K562 (cell line): ENCODE results near the gene MED15. TPM values are rescaled to one million over a fixed set of nuclear protein-coding genes. Genes with fewer than 3 reads are reported as not detected.

Source experiments
- ARNT ChIP-seq, 2 experiments: fragments of 450-650 bp; IDR thresholded peaks; 2 replicates each; pipeline ENCODE4 v1.6.1; 2016; ENCODE audit warnings: mild to moderate bottlenecking in 1 of 2
- HES1 ChIP-seq: fragments of 450-650 bp; IDR thresholded peaks from 2 replicates; pipeline ENCODE4 v1.6.1; 2016; ENCODE audit warnings: low read depth, mild to moderate bottlenecking, moderate library complexity
- HMG20B ChIP-seq: fragments of 250-450 bp; sonication (Bioruptor Pico); IDR thresholded peaks from 2 replicates; pipeline ENCODE4 v1.5.0; 2021; ENCODE audit warnings: mild to moderate bottlenecking
- HNRNPK ChIP-seq: fragments of 200-400 bp; formaldehyde crosslinking; IDR thresholded peaks from one replicate; pipeline ENCODE4 v1.6.1; 2018; ENCODE audit warnings: mild to moderate bottlenecking, low read depth, low read length; ENCODE audit not compliant: poor library complexity, severe bottlenecking
- HOMEZ ChIP-seq: fragments of 250-450 bp; sonication (Bioruptor Pico); IDR thresholded peaks from 2 replicates; pipeline ENCODE4 v1.4.0; 2020; ENCODE audit warnings: mild to moderate bottlenecking, moderate library complexity
- IRF2 ChIP-seq: sonication (generic); formaldehyde crosslinking; IDR thresholded peaks from 2 replicates; pipeline ENCODE4 v1.8.1; 2022; ENCODE audit warnings: mild to moderate bottlenecking, missing genetic modification reagents
- JUNB ChIP-seq: fragments of 450-650 bp; formaldehyde crosslinking; conservative IDR thresholded peaks from 2 replicates; pipeline ENCODE4 v1.4.0; 2020; ENCODE audit warnings: mild to moderate bottlenecking
- KAT2B ChIP-seq: IDR thresholded peaks from one replicate; pipeline ENCODE4 v1.6.1; 2012; ENCODE audit warnings: low read depth, mild to moderate bottlenecking, control low read depth, inconsistent platforms, low read length, moderate library complexity
- MTA2 ChIP-seq: fragments of 450-650 bp; IDR thresholded peaks from 2 replicates; pipeline ENCODE4 v1.6.1; 2016; ENCODE audit warnings: low read depth
- MYNN ChIP-seq, 2 experiments: sonication (generic); formaldehyde crosslinking in 1 of 2; IDR thresholded peaks; 2 replicates each; pipeline versions ENCODE4 v1.5.0 to v1.6.1; 2016 to 2020; ENCODE audit warnings: antibody characterized with exemption in 1 of 2, missing genetic modification reagents in 1 of 2
- NCOA2 ChIP-seq, 2 experiments: fragments of 450-650 bp; IDR thresholded peaks; 2 replicates each; pipeline ENCODE4 v1.6.1; 2018; ENCODE audit warnings: mild to moderate bottlenecking in 2 of 2, moderate library complexity in 1 of 2; ENCODE audit not compliant: partially characterized antibody in 2 of 2
- NR3C1 ChIP-seq: sonication (generic); formaldehyde crosslinking; IDR thresholded peaks from 2 replicates; pipeline ENCODE4 v1.8.1; 2022; ENCODE audit warnings: missing genetic modification reagents
- PCBP2 ChIP-seq: fragments of 200-400 bp; formaldehyde crosslinking; IDR thresholded peaks from 2 replicates; pipeline ENCODE4 v1.6.1; 2018; ENCODE audit warnings: low read length, low read depth, mild to moderate bottlenecking, moderate library complexity; ENCODE audit not compliant: poor library complexity, severe bottlenecking
- RBM14 ChIP-seq: fragments of 200-400 bp; formaldehyde crosslinking; IDR thresholded peaks from 2 replicates; pipeline ENCODE4 v1.6.1; 2018; ENCODE audit warnings: low read depth, mild to moderate bottlenecking, low read length, moderate library complexity, borderline replicate concordance; ENCODE audit not compliant: insufficient read depth
- RBM22 ChIP-seq: fragments of 200-400 bp; formaldehyde crosslinking; IDR thresholded peaks from 2 replicates; pipeline ENCODE4 v1.6.1; 2018; ENCODE audit warnings: low read length, low read depth; ENCODE audit not compliant: poor library complexity, severe bottlenecking
- RFX5 ChIP-seq: IDR thresholded peaks from 2 replicates; pipeline ENCODE4 v1.6.1; 2011; ENCODE audit warnings: low read depth, mild to moderate bottlenecking, improper control_type of control experiment, low read length
- SIN3A ChIP-seq, 2 experiments: fragments of 150-350 bp in 1 of 2; IDR thresholded peaks; 2 replicates each; pipeline ENCODE4 v1.6.1; 2011 to 2016; ENCODE audit warnings: borderline replicate concordance in 2 of 2, low read depth in 2 of 2, low read length in 2 of 2, mild to moderate bottlenecking in 2 of 2, moderate library complexity in 2 of 2; ENCODE audit not compliant: control insufficient read depth in 1 of 2
- STAT5A ChIP-seq: IDR thresholded peaks from 2 replicates; pipeline ENCODE4 v1.6.1; 2012; ENCODE audit warnings: low read length, inconsistent platforms, borderline replicate concordance
- TFAP4 ChIP-seq: sonication (generic); formaldehyde crosslinking; IDR thresholded peaks from 2 replicates; pipeline ENCODE4 v1.8.0; 2022; ENCODE audit warnings: missing genetic modification reagents, mild to moderate bottlenecking, moderate library complexity, borderline replicate concordance
- ZNF316 ChIP-seq: fragments of 450-650 bp; IDR thresholded peaks from 2 replicates; pipeline ENCODE4 v1.6.1; 2016
- ZNF511 ChIP-seq: sonication (generic); formaldehyde crosslinking; IDR thresholded peaks from 2 replicates; pipeline ENCODE4 v1.8.0; 2022; ENCODE audit warnings: mild to moderate bottlenecking, missing genetic modification reagents
- polyA plus RNA-seq, 8 experiments: library from polyadenylated mRNA; depleted of rRNA in 4 of 8; stranded (reverse) in 5 of 8; unstranded in 3 of 8; fragments of >200 nt; fragmentation: Nextera tagmentation in 2 of 8; fragmentation: Illumina TruSeq in 1 of 8; extraction: Ambion mirVana in 2 of 8; extraction: Trizol in 1 of 8; gene quantifications; 2 replicates each; pipeline versions ENCODE4 v1.2.1 to v1.2.3, GENCODE V29; 2011 to 2014; ENCODE audit warnings: inconsistent platforms in 1 of 8, missing spikeins in 1 of 8
- total RNA-seq, 7 experiments: library from RNA; depleted of rRNA in 6 of 7; stranded (reverse); fragments of >200 nt in 6 of 7; fragmentation: Illumina TruSeq in 2 of 7; extraction: Trizol in 2 of 7; gene quantifications; 2 replicates each; pipeline versions ENCODE4 v1.2.1 to v1.2.3, GENCODE V29; 2011 to 2021; ENCODE audit warnings: low replicate concordance in 1 of 7

MED15 gene
- total and polyA plus RNA-seq, 9 of the 15 experiments (the other 6 are each of a cell fraction or from before 2014, with no cell fraction given) = 4.0 to 271 (median 60.1) TPM

GRCh38 chr22:20464096-20464614, 43.3 kb upstream of the MED15 start (continued):
- no peak for TF ChIP-seq HES1
- TF ChIP-seq RBM22 = no peak
- no peak for TF ChIP-seq RBM14
- 0 out of 4 replicates have a peak, but pooled peaks of 1 of the 2 experiments have one; percentile 5 for TF ChIP-seq SIN3A (IDR thresholded peaks at IDR 0.05; ENCODE audit: borderline replicate concordance in 2 of 2, control insufficient read depth in 1 of 2, low read depth in 2 of 2, low read length in 2 of 2)
- no peak for TF ChIP-seq ARNT (IDR thresholded peaks at IDR 0.05)
- no peak for TF ChIP-seq STAT5A
- TF ChIP-seq NCOA2 (IDR thresholded peaks at IDR 0.05; ENCODE audit: partially characterized antibody in 2 of 2) = no peak
- TF ChIP-seq MYNN (IDR thresholded peaks at IDR 0.05) = no peak
- TF ChIP-seq MYNN (CRISPR knock-in tag; IDR thresholded peaks at IDR 0.05) = 0 out of 2 replicates have a peak, but pooled peaks have one; percentile 22
- TF ChIP-seq HMG20B (CRISPR knock-in tag) = no peak
- no peak for TF ChIP-seq PCBP2
- TF ChIP-seq MTA2 = no peak
- TF ChIP-seq ZNF511 (CRISPR knock-in tag) = no peak
- TF ChIP-seq IRF2 = peak; percentile 80; the same call in 1 of the 2 replicates
- TF ChIP-seq HNRNPK = no peak
- TF ChIP-seq JUNB = no peak
- TF ChIP-seq KAT2B = no peak
- no peak for TF ChIP-seq RFX5
- TF ChIP-seq TFAP4 (CRISPR knock-in tag) = peak; percentile 30; the same call in 1 of the 2 replicates
- TF ChIP-seq ZNF316 = no peak
- 0 out of 2 replicates have a peak, but pooled peaks have one; percentile 46 for TF ChIP-seq NR3C1 (CRISPR knock-in tag)
- peak; percentile 19; the same call in 1 of the 2 replicates for TF ChIP-seq HOMEZ (CRISPR knock-in tag)
